GM18502 (cell line): ENCODE results near the gene SMYD3.
"Not testable (repeated sequence)": the region's sequence is repeated elsewhere in the genome, so short reads cannot be mapped to it uniquely, and the experiment has no call there.

Source experiments
- ATAC-seq: cut with Tn5 transposase; IDR thresholded peaks from one replicate; pipeline ENCODE4 v1.9.1; 2021; ENCODE audit warnings: mild to moderate bottlenecking; ENCODE audit not compliant: unreplicated experiment, poor library complexity

The SMYD3 gene

DNA sequence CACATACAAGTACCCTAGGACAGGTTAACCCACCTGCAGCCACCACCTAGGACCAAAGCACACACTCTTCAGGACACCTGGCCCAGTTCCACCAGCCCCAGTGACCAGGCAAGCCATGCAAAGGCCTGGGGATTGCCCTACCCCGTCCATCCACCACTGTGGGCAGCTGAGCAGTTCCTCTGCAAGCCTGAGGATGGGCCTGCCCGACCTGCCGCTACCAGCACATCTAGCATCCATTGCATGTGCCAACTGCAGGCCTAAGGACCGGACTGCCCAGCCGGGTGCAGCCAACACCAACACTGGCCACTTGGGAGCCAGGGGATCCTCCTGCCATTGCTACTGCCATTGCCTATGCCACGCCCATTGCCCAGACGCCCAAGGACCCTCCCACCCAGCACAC is 558.3 kb downstream of the SMYD3 start:
- no peak for ATAC-seq

DNA sequence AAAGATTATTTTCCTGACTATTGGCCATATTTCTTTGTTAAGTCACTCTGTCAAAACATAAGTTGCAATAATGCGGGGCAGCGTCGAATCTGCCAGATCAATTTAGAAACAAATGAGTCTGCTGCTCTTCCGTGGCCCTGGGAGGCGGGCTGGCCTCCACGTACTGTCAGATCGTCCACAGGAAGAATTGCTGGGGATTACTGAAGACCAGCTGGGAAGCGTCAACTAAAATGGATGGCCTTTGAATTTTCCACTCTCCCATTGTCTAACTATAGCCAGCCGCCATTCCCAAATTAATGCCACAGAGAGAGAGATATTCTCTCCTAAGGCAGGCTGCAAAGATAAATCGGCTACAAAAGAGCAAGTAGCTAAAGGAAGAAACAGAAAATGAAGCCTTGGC is 560.2 kb downstream of the SMYD3 start:
- ATAC-seq, result no peak

DNA sequence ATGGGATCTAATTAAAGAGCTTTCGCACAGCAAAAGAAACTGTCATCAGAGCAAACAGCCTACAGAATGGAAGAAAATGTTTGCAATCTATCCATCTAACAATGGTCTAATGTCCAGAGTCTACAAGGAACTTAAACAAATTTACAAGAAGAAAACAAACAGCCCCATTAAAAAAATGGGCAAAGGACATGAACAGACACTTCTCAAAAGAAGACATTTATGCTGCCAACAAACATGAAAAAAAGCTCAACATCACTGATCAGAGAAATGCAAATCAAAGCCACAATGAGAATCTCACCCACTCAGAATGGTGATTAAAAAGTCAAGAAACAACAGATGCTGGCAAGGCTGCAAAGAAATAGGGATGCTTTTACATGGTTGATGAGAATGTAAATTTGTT is 561.9 kb downstream of the SMYD3 start:
- ATAC-seq, result not testable (repeated sequence)

DNA sequence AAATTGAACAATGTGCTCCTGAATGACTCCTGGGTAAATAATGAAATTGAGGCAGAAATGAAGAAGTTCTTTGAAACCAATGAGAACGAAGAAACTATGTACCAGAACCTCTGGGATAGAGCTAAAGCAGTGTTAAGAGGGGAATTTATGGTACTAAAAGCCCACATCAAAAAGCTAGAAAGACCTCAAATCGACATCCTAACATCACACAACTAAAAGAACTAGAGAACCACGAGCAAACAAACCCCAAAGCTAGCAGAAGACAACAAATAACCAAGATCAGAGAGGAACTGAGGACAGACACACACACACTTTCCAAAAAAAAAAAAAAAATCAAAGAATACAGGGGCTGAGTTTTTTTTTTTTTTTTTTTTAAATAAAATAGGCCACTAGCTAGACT is 564.2 kb downstream of the SMYD3 start:
- no peak for ATAC-seq

DNA sequence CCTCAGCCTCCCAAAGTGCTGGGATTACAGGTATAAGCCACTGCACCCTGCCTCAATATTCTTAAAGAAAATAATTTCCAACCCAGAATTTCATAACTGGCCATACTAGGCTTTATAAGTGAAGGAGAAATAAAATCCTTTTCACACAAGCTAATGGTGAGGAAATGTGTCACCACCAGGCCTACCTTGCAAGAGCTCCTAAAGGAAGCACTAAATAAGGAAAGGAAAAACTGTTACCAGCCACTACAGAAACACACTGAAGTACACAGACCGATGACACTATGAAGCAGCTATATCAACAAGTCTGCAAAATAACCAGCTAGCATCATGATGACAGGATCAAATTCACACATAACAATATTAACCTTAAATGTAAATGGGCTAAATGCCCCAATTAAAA is 565.3 kb downstream of the SMYD3 start:
- not testable (repeated sequence) for ATAC-seq

DNA sequence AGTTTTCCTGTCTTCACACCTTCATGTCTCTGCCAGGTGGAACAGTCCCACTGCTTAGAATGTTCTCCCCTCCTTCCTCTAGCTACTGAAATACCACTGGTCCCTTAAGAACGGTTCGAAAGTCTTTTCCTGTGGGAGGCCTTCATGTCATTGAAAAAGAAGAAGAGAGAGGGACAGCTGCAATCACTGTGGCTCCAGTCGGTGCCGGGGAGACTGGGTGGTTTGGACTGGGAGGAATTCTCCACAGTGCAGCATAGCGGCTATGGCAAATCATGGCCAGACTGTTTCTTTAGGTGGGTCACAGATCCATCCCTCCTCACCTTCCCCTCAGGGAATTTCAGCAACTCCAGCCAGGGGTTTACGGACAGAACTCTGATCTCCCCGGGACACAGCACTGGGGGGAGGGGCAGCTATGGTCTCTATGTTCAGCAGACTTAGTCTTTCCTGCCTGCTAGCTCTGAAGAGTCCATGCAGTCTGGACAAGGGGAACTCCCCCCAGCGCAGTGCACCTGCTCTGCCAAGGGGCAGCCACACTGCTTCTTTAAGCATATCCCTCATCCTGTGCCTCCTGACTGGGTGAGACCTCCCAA is 567.2 kb downstream of the SMYD3 start:
- no peak for ATAC-seq

DNA sequence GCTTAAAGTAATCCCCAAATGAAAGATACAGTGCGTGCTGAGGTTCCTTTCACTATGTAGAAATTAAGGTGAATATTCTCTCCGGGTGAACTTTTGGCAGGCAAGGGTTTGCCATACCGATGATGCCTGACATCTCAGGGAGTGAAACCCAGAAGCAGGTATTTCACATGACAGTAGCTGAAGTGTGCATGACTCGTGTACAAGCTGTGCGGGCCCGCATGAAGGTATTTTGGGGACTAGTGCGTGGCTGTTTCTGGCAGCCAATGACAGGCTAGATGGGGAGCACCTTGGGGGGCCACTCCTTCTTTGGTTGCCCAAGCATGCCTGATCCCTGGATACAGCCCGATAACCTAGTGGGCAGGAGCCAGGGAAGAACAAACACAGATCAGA is 569.0 kb downstream of the SMYD3 start:
- no peak for ATAC-seq

DNA sequence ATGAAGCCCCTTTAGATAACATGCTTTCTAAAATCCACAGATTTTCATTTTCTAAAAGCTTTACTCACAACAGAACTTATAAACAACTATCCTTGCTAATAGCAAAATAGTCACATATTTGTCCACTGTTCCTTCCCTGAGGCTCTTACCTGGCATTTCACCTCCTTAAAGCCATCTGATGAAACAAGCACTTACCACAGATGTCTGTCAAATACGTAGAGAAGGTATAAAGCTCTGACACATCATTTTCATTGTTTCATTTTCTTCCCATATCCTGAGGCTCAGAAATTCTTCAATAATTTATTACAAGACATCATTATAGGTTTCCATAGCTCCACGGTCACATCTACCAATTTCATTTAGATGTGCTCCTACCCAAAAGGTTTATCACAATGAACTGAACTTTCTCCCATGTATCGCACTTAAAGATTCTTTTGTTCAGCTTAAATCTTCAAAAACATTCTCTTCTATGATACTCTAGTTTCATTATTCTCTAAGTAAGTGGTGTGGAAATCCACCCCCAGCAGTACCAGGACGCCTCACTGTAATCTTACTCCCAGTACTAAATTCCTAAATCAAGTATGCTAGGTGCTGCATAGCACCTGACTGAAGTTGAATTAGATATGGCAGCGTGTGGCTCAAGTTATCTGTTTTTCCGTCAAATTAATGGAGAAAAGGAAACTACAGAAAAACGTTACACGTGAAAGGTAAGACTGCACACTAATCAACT is 569.6 kb downstream of the SMYD3 start:
- ATAC-seq, result no peak

DNA sequence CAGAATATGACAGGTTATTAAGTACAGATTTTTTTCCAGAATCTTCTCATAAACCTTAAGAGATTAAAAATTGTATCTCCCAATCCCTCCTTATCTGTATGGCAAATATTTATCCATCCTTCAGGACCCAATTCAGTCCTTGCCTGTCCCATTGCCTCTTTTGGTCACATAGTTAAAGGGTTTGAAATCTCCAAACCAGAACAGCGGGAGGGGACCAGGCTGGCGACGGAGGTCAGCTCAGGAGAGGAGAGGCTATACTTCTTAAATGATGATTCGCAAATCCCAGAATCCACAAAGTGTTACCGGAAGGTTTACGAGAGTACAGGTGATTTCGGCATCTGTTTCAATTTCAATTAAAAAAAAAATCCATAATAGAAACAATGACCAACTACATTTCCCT is 572.7 kb downstream of the SMYD3 start:
- ATAC-seq, result no peak

DNA sequence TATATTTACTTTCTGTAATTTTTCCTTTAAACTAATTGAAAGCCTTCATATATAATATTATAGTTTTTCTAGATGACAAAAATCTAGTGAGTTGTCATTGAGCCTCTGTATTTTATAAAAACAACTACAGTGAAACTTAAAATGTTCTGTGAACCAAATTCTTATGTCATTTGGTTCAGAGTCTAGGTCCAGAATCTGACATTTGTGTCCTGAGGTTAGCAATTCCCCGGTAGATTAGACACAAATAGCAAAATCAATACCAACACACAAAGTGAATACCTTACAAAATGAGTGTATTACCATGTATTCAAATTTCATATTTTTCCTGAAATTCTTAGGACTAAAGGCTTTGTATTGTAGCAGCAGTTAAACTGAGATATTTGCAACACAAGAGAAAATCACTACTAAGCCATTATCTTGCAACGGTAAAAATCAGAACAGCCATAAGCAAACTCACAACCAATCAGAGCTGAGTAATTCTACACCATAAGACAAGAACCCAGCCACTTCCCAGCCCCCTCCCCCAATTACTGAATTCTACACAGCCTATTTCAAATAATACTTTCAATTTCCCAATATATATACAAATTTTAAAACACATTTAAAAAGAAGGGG is 573.5 kb downstream of the SMYD3 start:
- no peak for ATAC-seq

DNA sequence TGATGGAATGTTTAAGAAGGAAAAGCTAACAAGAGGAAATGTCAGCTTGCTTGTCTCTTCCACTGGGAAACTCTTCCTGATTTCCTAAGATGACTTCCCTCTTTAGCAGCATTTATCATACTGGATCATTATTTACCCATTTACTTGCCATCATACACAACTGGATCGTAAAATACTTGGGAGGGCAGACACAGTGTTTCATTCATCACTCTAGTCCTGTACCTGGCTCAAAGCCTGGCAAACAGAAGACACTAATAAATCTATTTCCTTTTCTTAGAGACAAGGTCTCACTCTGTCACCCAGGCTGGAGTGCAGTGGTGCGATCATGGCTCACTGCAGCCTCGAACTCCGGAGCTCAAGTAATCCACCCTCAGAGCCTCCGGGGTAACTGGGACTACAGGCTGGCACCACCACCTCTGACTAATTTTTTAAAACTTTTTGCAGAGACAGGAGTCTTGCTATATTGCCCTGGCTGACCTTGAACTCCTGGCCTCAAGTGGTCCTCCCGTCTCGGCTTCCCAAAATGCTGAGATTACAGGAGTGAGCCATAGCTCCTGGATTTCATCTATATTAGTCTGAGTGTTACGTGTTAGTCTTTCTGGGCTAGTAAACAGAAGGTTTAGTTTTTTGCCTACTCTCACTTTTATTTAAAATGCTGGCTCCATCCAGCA is 574.6 kb downstream of the SMYD3 start:
- no peak for ATAC-seq

DNA sequence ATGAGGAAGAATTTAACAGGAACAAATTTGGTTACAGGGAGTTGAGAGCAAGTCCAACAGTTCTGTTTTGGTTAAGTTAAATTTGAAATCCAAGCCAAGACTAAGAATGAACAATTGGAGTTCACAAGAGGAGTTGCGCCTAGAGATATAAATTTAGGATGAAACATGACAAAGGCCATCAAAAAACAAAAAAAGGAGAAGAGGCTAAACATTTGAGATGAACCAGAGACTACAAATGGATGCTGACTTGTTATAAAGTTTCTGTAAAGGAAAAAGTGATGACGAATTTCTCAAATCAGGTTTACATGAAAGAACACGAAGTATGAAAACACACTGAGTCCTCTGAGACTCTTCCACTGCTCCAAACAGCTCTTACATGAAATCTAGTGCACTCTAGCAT is 575.6 kb downstream of the SMYD3 start:
- ATAC-seq, result no peak

DNA sequence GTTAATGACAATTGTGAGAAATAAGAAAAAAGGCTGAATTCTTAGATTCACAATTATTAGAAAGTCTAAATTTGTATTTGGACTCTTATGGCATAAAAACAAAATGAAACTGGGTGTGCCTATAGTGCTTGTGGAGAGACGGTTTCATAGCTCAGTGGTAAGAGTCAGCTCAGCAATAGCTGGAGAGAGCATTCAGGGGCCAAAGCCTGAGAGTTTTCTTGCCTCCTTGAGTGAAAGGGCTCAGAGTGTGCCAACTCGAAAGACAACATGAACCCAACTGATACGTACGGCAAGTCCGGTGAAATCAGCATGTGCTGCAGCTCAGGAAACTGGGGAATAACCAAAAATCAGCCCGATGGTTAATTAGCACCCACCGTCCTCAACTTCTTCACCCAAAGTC is 577.9 kb downstream of the SMYD3 start:
- ATAC-seq, result no peak

DNA sequence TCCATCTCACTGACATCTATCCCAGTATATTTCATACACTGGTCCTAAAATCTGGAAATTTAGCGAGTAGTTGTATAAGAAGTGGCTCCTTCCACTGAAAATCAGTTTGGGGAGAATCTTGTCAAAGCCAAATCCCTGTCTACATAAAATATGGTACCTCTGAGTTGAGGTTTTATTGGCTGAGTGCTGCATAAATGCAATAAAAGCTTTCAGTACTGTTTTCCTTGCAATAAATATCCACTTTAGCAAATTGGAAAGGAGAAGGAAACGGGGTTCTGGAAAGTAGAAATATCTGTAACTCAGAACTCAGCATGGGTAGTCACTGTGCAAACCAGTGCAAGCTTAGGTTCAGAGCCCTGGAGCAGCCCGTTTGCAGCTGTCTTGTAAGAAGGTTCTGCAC is 580.2 kb downstream of the SMYD3 start:
- ATAC-seq, result no peak

DNA sequence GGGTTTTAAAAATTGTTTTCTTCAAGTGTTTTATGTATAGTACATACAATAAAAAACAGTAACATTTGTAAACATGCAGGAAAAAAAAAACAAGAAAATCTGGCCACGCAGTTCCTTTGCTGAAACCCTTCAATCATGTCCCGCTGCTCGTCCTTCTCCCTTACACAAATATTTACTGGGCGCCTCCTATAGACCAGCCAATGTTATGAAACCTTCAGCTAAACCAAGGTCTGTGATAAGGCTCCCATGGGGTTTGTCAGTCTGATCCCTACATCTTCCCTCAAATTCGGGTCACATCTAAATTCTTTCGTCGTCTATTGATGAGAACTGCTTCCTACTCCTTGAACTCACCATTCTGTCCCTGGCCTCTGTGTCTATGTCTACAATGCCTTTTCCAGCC is 583.9 kb downstream of the SMYD3 start:
- no peak for ATAC-seq

DNA sequence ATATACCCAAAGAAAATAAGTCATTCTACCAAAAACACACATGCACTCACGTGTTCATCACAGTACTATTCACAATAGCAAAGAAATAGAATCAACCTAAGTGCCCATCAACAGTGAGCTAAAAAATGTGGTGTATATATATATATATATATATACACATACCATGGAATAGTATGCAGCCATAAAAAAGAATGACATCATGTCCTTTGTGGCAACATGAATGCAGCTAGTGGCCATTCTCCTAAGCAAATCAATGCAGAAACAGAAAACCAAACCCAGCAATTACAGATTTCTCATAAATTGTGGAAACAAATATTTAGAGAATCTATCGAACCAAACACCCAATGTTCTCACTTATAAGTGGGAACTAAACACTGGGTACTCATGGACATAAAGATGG is 585.7 kb downstream of the SMYD3 start:
- no peak for ATAC-seq

DNA sequence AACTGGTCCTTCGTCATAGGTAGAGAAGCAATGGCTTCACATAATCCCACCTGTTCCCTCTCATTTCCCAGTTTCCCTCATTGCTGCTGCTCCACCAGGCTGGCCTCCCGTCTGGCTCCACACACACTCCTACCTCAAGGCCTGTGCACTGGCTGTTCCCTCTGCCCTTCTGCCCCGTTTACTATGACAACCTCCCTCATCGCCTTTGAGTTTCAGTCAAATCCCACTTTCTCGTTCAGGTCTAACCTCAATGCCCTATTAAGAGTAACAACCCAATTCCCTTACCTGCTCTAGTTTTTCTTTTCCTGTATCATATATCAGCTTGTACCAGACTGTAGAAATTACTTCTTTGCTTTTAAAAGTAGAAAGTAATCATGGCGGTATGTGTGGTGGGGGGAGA is 589.7 kb downstream of the SMYD3 start:
- no peak for ATAC-seq

DNA sequence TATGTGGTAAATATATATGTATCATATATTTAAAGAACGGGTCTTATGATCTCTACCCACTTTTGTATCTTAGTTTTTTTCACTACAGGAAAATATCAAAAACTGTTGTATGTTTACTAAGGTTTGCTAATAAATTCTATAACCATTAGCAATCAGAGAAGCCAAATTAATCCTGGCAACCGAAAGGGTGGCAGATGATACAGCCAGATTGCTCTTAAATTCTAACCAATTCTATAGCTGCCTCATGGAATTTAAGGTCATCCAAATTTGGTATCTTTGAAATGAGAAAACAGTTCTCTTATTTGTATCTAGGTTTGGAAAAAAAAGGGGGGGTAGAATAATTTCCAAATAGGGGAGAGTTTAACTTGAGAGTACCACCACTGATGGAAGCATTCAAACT is 591.2 kb downstream of the SMYD3 start:
- ATAC-seq, result no peak

DNA sequence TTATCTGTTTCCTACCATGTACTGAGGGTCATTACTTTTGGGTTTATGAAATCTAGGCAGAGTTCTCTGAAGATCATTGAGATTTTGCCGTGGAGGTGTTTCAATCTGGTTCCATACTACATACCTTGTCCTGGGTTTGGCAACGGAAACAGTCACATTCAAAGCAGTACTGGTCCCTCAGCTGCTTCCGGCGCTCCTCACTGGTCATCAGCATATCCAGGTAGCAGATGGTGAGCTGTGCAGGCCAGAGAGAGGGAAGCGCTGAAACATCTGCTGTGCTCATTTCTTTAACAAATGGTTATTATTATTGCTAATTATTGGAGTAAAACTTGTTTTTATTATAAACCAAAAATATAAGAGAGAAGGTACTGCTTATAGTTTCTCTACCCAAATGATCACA is 591.7 kb downstream of the SMYD3 start:
- no peak for ATAC-seq

DNA sequence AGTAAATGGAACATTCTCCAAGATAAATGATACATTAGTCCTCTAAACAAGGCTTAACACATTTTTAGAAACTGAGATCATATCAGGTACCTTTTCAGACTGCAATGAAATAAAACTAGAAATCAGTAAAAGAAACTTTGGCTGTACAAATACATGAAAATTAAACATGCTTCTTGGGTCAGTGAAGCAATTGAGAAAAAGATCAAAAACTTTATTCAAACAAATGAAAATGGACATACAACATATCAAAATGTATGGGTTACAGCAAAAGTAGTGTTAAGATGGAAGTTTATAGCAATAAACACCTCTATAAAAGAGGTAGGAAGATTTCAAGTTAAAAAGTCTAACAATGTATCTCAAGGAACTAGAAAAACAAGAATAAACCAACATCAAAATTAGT is 598.5 kb downstream of the SMYD3 start:
- no peak for ATAC-seq

DNA sequence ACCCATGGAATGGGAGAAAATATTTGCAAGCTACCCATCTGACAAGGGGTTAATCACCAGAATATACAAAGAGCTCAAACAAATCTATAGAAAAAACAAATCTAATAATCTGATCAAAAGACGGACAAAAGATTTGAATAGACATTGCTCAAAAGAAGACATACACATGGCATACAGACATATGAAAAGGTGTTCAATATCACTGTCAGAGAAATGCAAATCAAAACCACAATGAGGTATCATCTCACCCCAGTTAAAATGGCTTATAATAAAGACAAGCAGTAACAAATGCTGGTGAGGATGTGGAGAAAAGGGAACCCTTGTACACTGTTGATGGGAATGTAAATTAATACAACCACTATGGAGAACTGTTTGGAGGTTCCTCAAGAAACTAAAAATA is 600.9 kb downstream of the SMYD3 start:
- ATAC-seq, result no peak
